OCI-LY3 (cell line): ENCODE data around the gene DLD.

Experiments
- CTCF ChIP-seq: fragments of 200-600, 300-600 bp; sonication (generic); IDR thresholded peaks from 2 replicates; pipeline ENCODE4 v1.5.1; 2014; ENCODE audit warnings: antibody characterized with exemption, low read length, low read depth
- EZH2phosphoT487 ChIP-seq: fragments of 200-600 bp; shearing (Covaris generic); IDR thresholded peaks from 2 replicates; pipeline ENCODE4 v1.6.1; 2018; ENCODE audit warnings: antibody characterized with exemption, mixed run types, low read depth

- TF ChIP-seq CTCF (no peak), EZH2phosphoT487 (no peak)
These were observed 58.5 kb downstream of the DLD start for GRCh38 chr7:107949443-107949935.
